NCI-H2196 (cell line): ENCODE measurements around the gene SUGP2.

Experiments
- DNase-seq: peaks from one replicate; lab custom pipeline; 2025; ENCODE audit not compliant: unreplicated experiment; lab: John Stamatoyannopoulos, UW

SUGP2 gene

GRCh38 chr19:18992696-18993095 lies 40.6 kb downstream of the SUGP2 start:
- no peak for DNase-seq

DNA sequence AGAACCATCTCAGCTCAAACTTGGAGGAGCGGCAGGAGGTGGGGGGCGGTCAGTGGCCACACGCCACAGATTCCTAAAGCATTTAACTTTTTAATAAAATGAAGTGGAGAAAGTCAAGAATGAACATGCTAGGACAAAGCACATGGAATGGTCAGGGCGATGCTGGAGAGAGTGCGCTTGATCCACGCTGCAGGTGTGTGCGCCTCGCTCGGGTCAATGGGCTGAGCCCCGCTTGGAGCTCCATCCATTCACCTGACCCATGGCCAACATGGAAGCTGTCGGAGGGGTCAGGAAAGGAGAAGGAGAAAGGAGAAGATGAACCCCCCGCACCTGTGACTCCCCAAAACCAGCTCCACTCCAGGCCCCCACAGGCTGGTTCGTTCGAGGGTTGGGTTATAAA lies 41.8 kb downstream of the SUGP2 start:
- no peak for DNase-seq

DNA sequence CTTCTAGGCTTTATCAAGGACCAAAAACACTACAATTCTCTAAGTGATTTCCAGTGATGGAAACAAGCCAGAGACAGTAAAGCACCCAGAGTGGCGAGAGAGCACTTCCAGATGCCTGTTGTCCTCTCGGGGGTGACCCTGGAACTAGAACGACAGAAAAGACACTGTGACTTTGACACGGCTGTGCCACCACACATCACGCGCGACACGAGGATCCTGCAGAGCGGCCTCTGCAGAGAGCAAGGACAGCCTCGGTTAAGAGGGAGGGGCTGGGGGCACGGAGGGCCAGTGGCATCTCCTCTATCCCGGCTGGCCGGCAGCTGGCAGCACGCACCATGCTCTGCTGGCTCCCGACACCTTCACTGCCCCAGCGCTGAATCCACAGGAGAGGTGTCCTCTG lies 42.3 kb downstream of the SUGP2 start:
- no peak for DNase-seq

DNA sequence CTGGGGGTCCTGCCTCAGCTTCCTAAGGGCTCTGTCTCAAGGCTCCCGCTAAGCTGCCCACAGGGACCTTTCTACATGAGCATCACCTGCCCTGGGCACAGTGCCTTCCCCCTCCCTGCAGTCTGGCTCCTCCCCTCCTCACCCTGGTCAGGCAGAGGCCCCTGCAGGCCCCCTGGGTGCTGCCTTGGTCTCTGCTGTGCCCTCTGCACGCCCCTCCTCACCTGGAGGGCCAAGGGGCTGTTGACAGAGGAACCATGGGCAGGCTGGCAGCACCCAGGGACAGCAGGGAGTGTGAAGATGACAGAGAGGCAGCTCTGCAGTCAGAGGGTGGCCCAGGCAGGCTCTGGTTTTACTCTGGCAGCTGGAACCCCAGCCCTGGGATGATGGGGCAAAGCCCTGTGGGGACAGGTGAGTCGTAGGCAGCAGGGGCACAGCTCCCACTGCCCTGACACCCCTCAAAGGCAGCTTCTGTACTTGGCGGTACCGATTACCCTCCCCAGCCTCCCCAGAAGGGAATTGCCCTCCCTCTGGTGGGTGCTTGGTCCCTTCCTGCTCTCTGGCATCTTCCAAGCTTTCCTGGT lies 43.1 kb downstream of the SUGP2 start:
- DNase-seq = no peak

DNA sequence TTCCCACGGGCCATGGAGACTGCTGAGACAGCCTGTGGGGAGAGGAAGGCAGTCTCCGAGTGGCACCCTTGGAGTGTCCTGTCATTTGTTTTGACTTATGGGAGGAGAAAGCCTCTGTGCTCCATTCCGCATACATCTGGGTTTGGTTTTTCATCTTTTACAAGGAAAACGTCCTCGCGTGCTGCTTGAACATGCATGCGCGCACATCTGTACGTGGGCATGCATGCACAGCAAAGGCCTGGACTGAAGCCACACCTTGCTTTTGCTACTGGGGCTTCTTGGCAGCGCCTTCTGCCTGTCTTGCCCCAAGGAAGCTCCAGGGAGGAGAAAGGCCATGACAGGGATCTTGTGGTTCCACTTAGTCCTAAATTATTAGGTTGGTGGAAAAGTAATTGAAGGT lies 44.0 kb downstream of the SUGP2 start:
- no peak for DNase-seq

GRCh38 chr19:18987456-18987855 lies 45.9 kb downstream of the SUGP2 start:
- no peak for DNase-seq

- no peak for DNase-seq
Measured at GRCh38 chr19:18985257-18985656, 48.1 kb downstream of the SUGP2 start.

GRCh38 chr19:18984251-18984650 lies 49.1 kb downstream of the SUGP2 start:
- no peak for DNase-seq

DNA sequence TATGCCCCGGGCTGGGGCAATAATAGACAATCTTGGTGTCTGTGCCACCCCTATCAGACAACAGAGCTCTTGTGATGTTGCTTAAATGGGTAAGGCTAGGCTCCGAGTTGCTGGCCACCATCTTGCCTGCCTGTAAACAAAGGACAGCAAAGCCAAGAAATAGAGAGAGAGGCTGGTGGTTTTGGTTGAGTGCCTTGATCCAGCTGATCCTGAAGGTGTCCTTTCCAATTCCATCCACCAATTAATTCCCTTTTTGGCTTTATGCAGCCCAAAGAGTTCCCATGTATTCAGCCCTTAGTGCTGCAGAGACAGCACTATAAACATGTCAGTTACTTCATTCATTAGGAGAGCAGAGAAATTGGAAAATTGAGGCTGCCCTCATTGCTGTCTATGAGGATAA lies 50.6 kb downstream of the SUGP2 start:
- DNase-seq = no peak

- no peak for DNase-seq
Measured at GRCh38 chr19:18980432-18981020, 52.8 kb downstream of the SUGP2 start.

DNA sequence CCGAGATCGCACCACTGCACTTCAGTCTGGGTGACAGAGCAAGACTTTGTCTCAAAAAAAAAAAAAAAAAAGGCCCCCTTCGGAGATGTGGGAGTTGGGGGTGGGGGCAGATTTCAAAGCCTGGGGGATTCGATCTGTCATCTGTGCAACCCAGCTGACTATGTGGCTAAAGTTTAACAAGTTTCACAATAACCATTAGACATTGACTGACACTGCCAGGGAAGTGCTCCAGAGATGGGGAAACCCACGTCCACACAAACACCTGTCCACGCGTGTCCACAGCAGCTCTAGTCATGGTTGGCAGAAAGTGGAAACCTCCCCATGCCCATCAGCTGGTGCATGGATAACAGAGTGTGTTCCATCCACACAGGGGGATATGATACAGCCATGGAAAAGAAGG lies 54.7 kb downstream of the SUGP2 start:
- DNase-seq = no peak

GRCh38 chr19:18975869-18976268 lies 57.4 kb downstream of the SUGP2 start:
- no peak for DNase-seq

DNA sequence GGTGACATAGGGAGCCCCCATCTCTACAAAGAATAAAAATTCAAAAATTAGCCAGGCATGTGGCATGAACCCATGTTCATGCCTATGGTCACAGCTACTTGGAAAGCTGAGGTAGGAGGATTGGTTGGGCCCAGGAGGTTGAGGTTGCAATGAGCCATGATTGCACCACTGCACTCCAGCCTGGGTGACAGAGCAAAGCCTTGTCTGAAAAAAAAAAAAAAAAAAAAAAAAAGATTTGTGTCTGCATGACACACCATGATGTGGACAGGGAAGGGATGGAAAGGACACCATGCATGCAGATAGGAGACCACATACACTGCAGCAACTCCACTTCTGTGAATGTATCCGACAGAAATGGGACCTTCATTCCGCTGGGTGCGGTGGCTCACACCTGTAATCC lies 58.3 kb downstream of the SUGP2 start:
- DNase-seq = no peak

DNA sequence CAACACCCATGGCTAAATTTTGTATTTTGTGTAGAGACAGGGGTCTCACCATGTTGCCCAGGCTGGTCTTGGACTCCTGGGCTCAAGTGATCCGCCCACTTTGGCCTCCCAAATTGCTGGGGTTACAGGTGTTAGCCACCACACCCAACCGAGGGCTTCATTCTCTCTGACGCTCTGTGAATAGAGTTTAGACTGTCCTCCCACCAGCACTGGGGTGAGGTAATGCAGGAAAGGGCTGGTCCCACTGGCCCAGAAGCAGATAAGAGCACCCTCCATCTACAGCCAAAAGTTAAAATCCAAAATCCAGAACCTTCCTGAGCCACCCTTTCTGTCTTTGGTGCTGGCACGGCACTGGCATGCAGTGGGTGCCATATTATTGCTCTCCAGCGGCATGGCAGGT lies 60.5 kb downstream of the SUGP2 start:
- no peak for DNase-seq

DNA sequence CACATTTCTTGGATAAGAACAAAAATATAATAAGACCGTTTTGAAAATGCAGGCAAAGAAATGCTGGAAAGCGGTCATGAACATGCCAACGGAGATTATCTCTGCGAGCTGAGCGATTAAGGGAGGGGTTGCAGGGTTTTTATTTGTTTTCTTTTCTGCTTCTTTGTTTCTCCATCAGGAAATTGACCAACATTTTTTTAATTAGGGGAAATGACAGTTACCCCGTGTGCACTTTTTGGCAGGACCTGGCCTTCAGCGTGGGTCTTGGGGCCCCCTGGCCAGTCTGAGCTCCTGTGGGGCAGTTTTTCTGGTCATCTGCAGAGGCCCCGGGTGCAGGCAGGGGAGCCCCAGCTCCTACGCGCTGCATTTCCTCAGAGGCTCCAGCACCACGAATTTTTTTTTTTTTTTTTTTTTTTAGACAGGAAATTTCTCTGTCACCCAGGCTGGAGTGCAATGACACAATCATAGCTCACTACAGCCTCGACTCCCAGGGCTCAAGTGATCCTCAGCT lies 61.0 kb downstream of the SUGP2 start:
- no peak for DNase-seq

GRCh38 chr19:18969931-18970659 lies 63.2 kb downstream of the SUGP2 start:
- no peak for DNase-seq

DNA sequence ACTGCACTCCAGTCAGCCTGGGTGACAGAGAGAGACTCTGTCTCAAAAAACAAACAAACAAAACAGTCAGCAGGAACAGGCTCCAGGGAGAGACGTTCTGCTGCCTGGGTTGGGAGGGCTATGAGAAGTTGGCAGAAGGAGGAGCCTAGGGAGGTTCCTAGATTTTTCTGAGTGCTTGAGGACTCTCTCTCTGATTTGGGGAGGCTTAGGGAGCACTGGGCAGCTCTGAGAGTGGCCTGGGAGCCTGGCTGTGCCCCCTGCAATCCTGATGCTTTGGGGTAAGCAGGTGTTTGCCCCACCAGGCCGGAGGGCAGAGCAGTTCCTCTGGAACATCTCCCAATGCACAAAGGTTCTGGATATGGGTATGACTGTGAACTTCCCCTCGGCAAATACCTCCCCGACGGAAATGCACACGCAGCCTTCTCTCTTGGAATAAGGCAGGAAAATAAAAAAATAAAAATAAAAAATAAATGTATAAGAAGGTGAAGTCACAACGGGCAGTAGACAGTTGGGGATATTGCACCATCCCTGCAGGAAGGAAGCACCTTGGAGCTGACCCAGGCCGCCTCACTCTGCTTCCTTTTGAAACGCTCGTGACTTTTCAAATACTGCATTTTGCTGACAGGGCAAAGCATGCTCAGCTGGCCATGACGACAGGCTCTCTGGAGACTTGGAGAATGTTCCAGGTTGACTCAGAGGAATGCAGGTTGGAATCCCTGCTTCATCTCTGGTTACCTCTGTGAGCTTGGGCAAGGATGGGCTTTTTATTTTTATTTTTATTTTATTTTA lies 65.8 kb downstream of the SUGP2 start:
- no peak for DNase-seq

DNA sequence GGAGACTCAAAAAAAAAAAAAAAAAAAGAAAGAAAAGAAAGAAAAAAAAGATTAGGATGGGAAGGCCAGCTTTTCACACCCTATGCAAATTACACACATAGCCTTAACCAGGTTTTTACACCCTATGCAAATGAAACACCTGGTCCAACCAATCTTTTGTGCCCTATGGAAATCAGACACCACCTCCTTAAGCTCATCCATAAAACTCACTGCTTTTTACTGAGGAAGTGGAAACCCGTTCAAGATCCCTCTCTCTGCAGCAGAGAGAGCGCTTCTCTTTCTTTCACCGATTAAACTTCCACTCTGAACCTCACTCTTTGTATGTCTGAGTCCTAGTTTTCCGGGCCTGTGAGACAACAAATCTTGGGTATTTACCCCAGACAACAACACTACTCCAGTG lies 67.0 kb downstream of the SUGP2 start:
- peak; percentile 15 for DNase-seq

DNA sequence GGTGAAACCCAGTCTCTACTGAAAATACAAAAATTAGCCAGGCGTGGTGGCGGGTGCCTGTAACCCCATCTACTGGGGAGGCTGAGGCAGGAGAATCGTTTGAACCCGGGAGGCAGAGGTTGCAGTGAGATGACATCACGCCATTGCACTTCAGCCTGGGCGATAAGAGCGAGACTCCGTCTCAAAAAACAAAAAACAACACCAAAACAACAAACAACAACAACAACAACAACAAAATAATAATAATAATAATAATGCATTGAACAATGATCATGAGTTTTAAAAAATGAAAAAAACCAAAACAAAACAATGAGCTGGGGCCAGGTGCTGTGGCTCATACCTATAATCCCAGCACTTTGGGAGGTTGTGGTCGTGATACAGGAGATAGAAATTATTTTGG lies 69.2 kb downstream of the SUGP2 start:
- DNase-seq = no peak

DNA sequence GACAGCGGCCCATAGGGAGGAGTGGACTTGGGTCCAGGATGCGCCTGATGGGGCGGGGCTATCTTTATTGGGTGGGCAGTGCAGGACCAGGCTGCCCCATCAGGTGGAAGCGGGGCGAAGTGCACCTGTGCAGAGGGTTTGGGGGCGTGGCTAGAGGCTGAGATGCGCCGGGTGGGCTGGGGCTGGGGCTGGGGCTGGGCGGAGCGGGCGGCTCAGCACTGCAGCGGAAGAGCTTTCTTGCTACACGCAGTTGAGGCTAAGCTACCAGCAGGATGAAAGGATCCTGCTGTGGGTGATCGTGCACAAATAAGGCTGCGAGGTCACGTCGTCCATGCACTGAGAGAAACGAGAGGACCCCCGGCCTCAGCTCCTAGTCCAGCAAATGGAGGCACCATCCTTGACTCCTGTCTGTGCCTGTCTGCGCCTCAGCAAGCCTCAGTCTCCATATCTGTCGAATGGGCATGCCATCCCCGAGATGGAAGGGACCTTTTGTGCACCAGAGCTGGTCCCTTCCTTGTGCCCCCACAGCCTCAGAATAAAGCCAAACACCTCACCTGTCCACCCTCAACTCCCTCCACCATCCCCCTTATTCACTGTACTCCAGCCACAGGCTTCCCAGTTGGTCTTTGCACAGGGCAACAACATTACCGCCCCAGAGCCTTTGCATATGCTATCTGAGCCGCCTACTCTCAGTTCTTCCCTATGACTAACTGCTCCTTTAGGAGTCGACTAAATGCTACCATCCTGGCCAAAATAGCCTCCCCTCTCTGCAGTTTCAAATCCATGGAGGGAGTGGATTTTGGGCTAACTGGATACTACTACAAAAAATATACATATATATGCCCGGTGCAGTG lies 71.3 kb downstream of the SUGP2 start:
- DNase-seq = no peak

GRCh38 chr19:18960370-18960769 lies 72.9 kb downstream of the SUGP2 start:
- DNase-seq = no peak
